Activated gamma-delta T cell (primary cell): ENCODE measurements around the gene TMEM200C.
"Not testable (repeated sequence)": the region's sequence is repeated elsewhere in the genome, so short reads cannot be mapped to it uniquely, and the experiment has no call there.

Experiments used
- DNase-seq: peaks from one replicate; lab custom pipeline; 2025; lab: John Stamatoyannopoulos, UW

TMEM200C gene

GRCh38 chr18:5892823-5893431, 2.4 kb downstream of the TMEM200C start:
- no peak for DNase-seq

GRCh38 chr18:5891854-5892215, 3.5 kb downstream of the TMEM200C start:
- DNase-seq = no peak

DNA sequence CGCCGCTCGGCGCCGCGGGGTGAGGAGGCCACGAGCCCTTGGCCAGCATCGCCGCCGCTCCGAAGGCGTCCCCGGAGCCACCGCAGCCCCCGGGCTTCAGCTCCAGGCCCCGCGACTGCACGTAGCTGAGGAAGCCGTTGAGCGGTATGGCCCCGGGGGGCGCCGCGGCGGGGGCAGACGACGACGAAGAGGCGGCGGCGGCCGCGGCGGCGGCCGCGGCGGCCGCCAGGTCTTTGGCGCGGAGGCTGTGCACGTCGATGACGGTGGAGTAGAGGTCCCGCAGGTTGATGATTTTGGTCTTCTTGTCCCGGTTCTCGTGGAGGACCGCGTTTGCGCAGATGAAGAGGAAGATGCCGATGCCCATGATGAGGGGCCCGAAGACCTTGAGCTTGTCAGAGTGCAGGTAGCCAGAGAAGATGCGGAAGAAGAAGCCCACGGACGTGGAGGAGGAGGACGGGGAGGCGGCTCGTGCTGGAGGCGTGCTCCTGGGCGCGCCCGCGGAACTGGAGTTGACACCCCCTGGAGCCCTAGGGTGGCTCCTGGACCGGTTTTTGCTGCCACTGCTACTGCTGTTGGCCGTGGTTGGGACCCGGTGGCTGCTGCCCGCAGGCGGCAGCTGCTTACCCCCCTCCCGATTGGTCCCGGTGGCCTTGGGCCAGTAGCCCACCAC, 4.0 kb downstream of the TMEM200C start:
- no peak for DNase-seq

DNA sequence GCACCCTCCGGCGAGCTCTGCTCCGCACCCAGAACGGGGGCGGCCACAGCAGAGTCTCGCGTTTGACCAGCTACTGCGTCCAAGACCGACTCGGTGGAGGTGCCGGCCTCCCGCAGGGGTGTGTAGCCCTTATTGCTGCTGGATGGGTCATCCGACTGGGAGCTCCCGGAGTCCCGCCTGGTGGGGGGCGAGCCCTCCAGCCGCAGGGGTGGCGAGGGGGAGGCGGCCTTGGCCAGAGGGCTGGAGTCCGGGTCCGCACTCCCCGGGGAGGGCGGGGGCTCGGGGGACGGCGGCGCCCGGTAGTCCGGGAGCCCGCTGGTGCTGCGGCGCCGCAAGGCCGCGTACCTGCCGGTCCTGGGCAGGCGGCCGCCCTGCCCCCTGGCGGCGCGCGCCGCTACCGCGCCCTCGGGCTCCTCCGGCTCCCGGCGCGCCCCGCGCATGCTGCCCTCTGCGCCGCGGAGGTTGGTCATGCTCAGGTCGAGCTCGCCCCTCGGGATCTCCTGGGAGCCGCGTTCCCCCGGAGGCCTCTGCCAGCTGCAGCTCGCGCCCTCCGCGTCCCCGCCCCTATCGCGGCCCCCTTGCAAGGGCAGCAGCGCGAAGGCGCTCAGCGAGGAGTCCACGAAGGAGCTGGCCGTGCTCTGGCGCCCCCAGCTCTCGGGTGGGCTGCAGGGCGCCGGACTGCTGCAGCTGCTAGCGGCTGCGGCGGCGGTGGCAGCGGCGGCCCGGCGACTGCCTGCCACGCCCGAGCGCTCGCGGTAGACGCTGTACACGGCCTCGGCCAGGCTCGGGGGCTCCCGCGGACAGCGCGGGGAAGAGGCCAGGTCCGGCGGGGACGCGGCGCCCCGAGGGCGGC, 4.8 kb downstream of the TMEM200C start:
- DNase-seq = no peak

- no peak for DNase-seq
Observed at GRCh38 chr18:5885361-5885760, 10.0 kb downstream of the TMEM200C start.

DNA sequence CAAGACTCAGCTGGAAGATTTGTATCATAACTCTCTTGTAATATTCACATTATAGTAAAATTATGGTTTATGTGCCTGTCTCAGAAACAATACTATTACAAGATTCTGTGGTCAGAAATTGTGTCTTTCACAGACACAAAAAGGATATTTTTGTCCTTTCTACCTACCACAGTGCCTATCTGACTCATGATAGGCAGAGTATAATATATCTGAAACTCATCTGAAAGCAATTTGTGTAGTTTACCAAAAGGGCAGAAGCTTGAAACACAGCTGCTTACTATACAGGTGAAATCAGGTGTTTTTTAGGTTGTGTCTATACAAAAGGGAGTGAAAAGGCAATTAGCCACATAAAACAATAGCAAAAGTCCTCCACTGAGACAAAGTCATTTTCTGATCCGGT, 10.9 kb downstream of the TMEM200C start:
- no peak for DNase-seq

DNA sequence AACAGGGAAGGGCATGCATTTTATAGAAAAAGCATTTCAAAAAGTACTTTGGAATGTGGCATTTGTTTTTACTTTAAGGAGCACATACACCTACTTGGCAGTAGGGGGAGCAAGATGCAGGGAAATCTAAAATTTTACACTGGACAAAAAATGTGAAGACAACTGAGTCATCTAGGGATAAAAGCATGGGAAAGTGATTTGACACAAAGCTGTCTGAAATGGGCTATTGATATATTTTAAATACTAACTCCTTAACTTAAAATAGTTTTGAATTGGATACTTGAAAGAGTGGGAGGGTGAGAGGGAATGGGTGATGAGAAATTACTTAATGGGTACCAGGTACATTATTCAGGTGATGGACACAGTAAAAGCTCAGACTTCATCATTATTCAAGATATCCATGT, 15.8 kb downstream of the TMEM200C start:
- DNase-seq = no peak

DNA sequence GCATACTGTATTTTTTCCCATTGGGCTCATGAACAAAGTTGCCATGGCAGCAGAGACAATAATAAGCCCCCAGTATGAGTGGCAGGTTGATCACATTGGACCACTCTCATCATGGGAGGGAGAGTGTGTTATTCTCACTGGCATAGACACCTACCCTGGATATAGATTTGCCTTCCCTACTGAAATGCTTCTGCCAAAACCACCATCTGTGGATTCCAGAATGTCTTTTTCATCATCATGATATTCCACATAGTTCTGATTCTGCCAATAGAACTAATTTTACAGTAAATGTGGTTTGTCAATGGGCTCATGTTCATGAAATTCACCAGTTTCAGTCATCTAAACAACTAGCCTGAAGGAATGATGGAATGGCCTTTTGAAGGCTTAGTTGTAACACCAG, 18.4 kb downstream of the TMEM200C start:
- DNase-seq = no peak

DNA sequence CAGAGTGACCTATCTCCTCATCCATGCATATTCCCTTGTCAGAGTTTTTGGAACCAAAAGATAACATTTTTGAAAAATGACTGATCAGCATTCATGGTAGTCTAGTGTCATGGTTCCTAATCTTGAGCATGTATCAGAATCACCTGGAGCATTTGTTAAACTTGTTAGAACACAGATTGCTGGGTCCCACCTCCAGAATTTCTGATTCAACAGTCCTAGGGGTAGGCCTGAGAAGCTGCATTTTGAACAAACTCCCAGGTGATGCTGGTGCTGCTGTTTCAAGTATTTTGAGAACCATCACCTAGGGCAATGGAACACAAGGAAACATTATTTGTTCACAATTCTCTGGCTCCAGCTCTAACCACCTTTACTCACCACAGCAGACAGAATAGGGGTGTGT, 21.0 kb downstream of the TMEM200C start:
- no peak for DNase-seq

- no peak for DNase-seq
Observed at GRCh38 chr18:5872886-5873285, 22.4 kb downstream of the TMEM200C start.

DNA sequence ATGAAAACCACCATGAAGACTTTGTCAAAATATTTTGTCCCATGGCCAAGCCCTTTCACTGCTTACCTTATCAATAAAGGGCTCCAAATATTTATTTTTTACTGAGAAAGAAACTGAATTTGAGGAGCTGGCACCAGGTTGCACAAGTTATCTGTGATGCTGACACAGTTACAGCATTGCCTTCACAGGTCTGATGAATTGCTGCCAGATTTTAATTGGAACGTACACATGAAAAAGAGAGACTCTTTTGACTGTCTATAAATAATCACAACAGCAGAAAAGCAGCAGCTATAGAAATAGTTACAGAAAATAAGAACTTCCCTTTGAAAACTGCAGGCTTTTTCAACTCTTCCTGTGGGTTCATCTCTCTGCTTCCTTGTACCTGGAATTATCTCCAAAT, 23.9 kb downstream of the TMEM200C start:
- no peak for DNase-seq

DNA sequence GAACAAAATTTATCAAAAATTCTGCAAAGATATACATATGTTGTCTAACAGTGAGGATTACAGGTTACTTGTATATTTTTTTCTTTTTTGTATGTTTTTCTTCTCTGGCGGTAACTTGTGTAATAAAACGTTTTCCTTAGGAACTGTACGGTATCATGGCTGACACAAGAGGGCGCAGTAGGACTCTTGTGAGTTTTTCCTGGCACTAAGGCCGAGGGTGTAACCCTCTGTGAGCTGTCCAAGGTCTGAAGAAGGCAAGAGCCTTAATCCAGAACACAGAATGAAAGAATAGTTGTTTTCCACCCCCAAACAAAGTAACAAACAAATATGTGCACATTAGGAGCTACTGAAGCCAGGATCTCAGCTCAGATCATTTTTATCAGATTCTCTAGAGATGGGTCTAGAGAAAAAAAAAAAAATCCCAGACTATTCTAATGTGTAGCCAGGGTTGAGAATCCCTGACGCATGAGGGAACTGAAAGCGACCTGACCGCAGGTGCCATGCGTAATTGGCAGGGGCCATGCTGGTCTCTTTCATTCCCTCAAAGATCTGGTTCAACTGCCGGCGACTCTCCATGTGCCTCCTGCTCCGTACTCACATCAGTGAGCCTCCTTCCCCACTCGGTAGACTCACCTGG, 27.0 kb downstream of the TMEM200C start:
- DNase-seq = no peak

- no peak for DNase-seq
Observed at GRCh38 chr18:5865521-5865920, 29.8 kb downstream of the TMEM200C start.

GRCh38 chr18:5862127-5862526, 33.2 kb downstream of the TMEM200C start:
- not testable (repeated sequence) for DNase-seq

- no peak for DNase-seq
Observed at GRCh38 chr18:5857180-5857579, 38.1 kb downstream of the TMEM200C start.

DNA sequence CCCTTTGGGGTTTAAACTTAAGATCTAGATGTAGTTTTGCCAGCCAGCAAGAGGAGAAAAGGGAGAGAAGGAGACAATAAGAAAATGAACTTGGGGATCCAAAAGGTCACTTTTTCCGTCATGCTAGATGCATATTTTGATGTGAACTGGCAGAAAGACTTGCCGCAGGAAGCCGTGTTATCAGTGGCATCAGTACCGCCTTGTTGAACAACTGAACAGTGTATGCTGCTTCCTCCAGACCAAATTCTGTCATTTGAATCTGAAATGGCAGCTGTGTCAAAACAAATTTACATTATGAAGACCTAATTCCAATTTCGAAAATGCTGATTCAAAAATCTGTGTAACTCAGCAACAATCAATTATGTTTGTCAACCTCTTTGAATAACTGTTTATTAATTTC, 42.1 kb downstream of the TMEM200C start:
- DNase-seq = no peak

- DNase-seq = no peak
Observed at GRCh38 chr18:5851998-5852397, 43.3 kb downstream of the TMEM200C start.

GRCh38 chr18:5842653-5843052, 52.7 kb downstream of the TMEM200C start:
- no peak for DNase-seq

- DNase-seq = no peak
Observed at GRCh38 chr18:5841518-5841917, 53.8 kb downstream of the TMEM200C start.

DNA sequence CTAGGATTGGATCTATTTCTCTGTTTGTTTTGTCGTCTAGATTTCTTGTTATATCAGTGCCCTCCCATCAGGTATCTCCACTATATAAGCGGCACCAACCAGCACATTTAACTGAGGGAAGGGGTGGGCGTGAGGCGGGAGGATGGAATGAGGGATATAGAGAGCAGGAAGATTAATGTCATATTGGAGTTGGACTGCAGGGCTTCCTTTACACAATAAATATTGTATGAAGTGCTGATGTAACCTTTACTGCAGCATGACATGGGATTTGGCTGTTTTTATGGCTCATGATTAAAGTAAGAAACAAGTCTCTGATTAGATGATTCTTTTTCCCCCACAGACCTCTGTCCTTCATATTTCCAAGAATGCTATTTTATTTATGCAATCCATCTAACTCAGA, 54.8 kb downstream of the TMEM200C start:
- no peak for DNase-seq

- DNase-seq = no peak
Observed at GRCh38 chr18:5840025-5840424, 55.3 kb downstream of the TMEM200C start.

- no peak for DNase-seq
Observed at GRCh38 chr18:5839102-5839501, 56.2 kb downstream of the TMEM200C start.
